ENCODE data around the gene BAX.
"Not testable (repeated sequence)": the region's sequence is repeated elsewhere in the genome, so short reads cannot be mapped to it uniquely, and the experiment has no call there.

BAX gene

DNA sequence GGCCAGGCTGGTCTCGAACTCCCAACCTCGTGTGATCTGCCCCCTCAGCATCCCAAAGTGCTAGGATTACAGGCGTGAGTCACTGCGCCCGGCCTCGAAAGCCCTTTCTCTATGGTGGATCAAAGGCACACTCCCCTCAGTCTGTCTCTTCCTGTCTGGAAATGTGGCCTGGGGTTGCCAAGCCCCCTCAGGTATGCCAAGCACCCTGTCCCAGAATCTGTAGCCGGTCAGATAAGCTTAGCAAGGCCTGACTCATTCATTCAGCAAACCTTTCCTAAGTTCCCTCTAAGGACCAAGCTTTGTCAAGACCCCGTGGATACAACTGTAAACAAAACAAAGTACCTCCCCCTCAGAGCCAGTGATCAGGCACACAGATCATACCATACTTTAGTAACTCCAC lies 40.5 kb upstream of the BAX start:
- TF ChIP-seq, protein P1, sequence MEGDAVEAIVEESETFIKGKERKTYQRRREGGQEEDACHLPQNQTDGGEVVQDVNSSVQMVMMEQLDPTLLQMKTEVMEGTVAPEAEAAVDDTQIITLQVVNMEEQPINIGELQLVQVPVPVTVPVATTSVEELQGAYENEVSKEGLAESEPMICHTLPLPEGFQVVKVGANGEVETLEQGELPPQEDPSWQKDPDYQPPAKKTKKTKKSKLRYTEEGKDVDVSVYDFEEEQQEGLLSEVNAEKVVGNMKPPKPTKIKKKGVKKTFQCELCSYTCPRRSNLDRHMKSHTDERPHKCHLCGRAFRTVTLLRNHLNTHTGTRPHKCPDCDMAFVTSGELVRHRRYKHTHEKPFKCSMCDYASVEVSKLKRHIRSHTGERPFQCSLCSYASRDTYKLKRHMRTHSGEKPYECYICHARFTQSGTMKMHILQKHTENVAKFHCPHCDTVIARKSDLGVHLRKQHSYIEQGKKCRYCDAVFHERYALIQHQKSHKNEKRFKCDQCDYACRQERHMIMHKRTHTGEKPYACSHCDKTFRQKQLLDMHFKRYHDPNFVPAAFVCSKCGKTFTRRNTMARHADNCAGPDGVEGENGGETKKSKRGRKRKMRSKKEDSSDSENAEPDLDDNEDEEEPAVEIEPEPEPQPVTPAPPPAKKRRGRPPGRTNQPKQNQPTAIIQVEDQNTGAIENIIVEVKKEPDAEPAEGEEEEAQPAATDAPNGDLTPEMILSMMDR (IDR thresholded peaks at IDR 0.05; ENCODE audit: borderline replicate concordance, insufficient read depth, low read depth, low read length) = no peak
- H3K4me3 ChIP-seq (ENCODE audit: low read depth, low read length) = no peak overlapping the region

DNA sequence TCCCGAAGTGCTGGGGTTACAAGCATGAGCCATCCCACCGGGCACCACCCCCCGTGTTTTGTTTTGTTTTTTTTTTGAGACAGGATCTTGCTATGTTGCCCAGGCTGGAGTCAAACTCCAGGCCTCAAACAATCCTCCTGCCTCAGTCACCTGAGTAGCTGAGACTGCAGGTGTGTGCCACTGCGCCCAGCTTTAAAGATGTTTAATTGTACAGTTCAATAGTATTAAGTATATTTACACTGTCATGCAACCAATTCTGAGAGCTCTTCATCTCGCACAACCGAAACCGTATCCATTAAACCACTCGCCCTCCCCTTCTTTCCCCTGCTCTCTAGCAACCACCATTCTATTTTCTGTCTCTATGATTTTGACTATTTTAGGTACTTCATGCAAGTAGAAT lies 38.9 kb upstream of the BAX start:
- no peak overlapping the region for H3K4me3 ChIP-seq (ENCODE audit: low read depth, low read length)
- TF ChIP-seq, protein P1 (IDR thresholded peaks at IDR 0.05; ENCODE audit: borderline replicate concordance, insufficient read depth, low read depth, low read length) = no peak

DNA sequence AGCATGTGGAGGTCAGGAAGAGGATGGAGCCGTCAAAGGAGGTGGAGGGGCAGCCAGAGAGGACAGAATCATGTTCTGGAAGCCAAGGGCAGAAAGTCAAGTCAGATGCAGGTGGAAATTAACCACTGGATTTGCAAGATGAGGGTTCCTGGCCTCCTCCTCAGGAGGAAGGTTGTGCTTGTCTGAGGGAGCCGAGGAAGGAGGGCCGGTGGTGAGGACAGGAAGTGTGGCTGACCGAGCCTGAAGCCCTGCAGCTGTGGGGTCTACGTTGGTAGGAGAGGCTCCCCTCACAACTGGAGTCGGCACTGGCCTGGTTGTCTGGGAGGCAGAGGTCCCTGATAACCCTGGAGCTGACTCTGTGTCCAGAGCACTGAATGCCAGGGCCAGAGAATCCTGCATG lies 36.6 kb upstream of the BAX start:
- no peak overlapping the region for H3K4me3 ChIP-seq (ENCODE audit: low read depth, low read length)

DNA sequence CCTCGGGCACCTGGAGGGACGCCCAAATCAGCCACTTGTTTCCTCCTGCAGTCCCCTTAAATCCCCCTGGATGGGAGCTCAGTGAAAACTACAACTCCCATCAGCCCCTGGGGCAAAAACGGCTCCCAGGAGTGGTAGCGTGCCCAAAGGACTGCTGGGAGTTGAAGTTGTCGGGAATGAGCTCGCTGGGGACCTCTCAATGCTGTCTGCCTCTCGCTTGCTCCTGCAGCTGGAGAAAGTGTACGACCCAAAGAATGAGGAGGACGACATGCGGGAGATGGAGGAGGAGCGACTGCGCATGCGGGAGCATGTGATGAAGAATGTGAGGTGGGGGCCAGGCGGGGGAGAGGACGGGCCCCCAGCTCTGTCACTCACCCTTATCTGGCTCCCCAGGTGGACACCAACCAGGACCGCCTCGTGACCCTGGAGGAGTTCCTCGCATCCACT lies 35.9 kb upstream of the BAX start:
- TF ChIP-seq, protein P1 (IDR thresholded peaks at IDR 0.05; ENCODE audit: borderline replicate concordance, insufficient read depth, low read depth, low read length) = no peak
- H3K4me3 ChIP-seq (ENCODE audit: low read depth, low read length) = no peak overlapping the region

More for the DNA sequence above, 36.6 kb upstream of the BAX start:
- TF ChIP-seq, protein P1 (IDR thresholded peaks at IDR 0.05; ENCODE audit: borderline replicate concordance, insufficient read depth, low read depth, low read length) = no peak

DNA sequence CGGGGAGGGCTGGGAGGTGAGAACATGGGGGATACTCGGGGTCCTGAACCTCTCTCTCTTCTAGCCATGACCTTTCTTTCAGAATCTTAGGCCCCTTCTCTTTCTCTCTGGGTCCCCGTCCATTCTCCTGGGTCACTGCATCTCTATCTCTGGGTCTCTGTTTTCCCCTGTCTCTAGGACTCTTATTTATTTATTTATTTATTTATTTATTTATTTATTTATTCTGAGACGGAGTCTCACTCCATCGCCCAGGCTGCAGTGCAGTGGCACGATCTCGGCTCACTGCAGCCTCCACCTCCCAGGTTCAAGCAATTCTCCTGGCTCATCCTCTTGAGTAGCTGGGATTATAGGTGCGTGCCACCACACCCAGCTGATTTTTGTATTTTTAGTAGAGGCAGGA lies 35.4 kb upstream of the BAX start:
- H3K4me3 ChIP-seq (ENCODE audit: low read depth, low read length) = not testable (repeated sequence)

DNA sequence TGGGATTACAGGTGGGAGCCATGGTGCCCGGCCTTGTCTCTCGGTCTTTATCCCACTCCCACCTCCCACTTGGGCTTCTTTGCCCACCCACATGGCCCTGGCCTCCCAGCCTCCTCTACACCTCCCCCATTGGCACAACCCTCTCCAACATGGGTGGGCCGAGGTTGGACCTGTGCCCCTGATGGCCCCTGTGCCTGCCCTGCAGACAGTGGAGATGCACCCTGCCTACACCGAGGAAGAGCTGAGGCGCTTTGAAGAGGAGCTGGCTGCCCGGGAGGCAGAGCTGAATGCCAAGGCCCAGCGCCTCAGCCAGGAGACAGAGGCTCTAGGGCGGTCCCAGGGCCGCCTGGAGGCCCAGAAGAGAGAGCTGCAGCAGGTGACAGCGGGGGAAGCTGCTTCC lies 33.7 kb upstream of the BAX start:
- no peak overlapping the region for H3K4me3 ChIP-seq (ENCODE audit: low read depth, low read length)

DNA sequence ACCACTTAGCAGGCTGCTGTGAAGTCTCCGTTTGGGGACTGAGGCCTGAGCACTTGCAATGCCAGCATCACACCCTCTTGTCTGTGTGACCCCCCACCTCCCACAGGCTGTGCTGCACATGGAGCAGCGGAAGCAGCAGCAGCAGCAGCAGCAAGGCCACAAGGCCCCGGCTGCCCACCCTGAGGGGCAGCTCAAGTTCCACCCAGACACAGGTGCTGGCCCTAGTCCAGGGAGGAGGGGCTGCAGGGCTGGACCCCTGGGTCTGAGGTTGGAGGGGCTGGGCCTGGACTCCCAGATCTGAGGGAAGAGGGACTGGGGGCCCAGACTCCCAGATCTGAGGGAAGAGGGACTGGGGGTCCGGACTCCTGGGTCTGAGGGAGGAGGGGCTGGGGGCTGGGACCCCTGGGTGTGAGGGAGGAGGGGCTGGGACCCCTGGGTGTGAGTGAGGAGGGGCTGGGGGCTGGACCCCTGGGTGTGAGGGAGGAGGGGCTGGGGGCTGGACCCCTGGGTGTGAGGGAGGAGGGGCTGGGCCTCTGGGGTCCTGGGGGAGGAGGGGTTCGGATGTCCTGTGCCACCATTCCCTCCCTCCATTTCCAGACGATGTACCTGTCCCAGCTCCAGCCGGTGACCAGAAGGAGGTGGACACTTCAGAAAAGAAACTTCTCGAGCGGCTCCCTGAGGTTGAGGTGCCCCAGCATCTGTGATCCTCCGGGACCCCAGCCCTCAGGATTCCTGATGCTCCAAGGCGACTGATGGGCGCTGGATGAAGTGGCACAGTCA lies 32.8 kb upstream of the BAX start:
- H3K4me3 ChIP-seq (ENCODE audit: low read depth, low read length) = no peak overlapping the region
- TF ChIP-seq, protein P1 (IDR thresholded peaks at IDR 0.05; ENCODE audit: borderline replicate concordance, insufficient read depth, low read depth, low read length) = no peak

More for the DNA sequence above, 33.7 kb upstream of the BAX start:
- TF ChIP-seq, protein P1 (IDR thresholded peaks at IDR 0.05; ENCODE audit: borderline replicate concordance, insufficient read depth, low read depth, low read length) = no peak

Data from GM12875 (cell line).